Endometrial microvascular endothelial cells (primary cell): Measurements from ENCODE around the gene RAB33B. TPM values are rescaled to one million over a fixed set of nuclear protein-coding genes. Genes with fewer than 3 reads are reported as not detected.

Source experiments
- in situ Hi-C: cut with HindIII; loops from 2 replicates; pipeline ENCODE4 v1.10.0; 2017; ENCODE audit warnings: low sequenced_read_pairs, low pct_unique_long_range_greater_than_20kb; ENCODE audit errors: inconsistent ontology term
- total RNA-seq: library from RNA; depleted of rRNA; stranded (reverse); fragments of >200 nt; gene quantifications from one replicate; pipeline ENCODE4 v1.2.3, GENCODE V29; 2015; ENCODE audit errors: inconsistent ontology term

Gene RAB33B
- total RNA-seq, 1 donor from 2014 or later = 13.6 TPM

DNA sequence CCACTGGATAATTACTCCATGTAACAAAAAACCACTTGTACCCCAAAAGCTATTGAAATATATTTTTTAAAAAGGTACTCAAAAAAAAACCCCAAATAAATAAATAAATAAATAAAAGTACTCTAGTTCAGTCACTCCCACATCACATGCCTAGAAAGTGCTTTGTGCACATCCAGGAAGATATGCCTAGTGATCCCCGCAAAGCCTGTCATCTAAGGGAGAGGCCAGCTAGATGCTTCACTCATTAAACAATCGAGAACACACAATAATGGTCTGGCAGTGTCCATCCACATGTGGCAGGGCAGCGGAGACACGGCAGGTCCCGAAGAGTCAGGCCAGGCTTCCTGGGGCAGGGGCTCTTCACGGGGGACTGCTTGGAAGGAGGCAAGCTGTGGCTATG lies 47.6 kb downstream of the RAB33B start:
- in situ Hi-C loops = no loop called here

DNA sequence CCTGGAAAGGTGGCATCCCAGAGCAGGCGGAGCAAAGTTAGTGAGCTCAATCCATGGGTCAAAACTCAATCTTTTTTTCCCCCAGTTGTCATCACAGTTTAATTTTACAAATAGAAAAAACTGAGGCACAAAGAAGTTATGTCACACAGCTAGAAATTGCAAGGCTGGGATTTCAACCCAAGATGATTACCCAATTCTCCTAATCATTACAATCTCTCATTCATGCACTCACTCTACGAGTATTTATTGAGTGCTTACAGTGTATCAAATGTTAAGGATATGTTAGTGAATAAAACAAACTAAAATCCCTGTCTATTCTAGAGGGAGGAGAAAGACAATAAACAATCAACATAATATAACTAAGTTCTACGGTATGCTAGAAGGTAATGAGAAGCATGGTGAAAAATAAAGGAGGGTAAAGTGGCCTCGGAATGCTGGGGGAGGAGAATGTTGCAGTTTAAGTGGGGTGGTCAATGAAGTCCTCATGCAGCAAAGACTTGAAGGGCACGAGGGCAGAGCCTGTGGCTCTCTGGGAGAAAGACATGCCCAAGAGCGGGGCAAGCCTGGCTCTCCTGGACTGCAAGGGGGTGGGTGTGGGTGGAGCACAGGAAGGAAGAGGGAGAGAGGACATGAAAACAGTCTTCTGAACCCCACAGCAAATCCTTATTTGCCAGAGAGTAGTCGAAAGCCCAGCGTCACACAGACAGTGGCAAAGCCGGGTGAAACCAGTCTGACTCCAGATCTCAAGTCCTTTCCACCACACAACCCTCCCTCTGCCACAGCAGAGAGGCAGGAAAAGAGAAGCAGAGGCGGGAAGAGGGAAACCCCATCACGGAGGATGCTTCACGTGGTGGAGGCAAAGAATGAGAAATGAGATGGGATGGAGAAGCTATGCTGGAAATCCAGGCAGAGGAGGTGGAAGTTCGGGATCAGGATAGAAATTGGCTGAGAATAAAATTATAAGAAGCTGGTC lies 48.3 kb downstream of the RAB33B start:
- in situ Hi-C loops = no loop called here

GRCh38 chr4:139503622-139504166 lies 49.8 kb downstream of the RAB33B start:
- in situ Hi-C loops = no loop called here

DNA sequence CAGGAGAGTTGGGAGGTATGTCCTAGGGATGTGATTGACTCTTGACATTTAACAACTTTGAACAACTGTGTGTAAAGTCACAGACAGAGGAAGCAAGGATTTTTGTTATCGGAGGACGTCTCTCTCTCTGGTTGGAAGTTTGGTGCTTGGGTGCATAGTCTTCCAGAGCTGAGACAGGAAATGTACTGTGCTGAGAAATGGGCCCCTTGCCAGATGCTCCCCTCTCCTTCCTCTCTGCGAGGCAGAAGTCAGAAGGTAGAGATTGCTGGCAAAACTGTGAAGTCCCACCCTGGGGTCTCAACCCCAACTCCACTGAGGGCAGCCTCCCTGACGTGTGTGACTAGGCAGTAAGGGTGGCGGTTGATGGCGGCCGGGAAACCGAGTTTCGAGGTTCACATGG lies 52.9 kb downstream of the RAB33B start:
- in situ Hi-C loops = no loop called here

GRCh38 chr4:139508581-139509237 lies 54.8 kb downstream of the RAB33B start:
- in situ Hi-C loops = no loop called here

DNA sequence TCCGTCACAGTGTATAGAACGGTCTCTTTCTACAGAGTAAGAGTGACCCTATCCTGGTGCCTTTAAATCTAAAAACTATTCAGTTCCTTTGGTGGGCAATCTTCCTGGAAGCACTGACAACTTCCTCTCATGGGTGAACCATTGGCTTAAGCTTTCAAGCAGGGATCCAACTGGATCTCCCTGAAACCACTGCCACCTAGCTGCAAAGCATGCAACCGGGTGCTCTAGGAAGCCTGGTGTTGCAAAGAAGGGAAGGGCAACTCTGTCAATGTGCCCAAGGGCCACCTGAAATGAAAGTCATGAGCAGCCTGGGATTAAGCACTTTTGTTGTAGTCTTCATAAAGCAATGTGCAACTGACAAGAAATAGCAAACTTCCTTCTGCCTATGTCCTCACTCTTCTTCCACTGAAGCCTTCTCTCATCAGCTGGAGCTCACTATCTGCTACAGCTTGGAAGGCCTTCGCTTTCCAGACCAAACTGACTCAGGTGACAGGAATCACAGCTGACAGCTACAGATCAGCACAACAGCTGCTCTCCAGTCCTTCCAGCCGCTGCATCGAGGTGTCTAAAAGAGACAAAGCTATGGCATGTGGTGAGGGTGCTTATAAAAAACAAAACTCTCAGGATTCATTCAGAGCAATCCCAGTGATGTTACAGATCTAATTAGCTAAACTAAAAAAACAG lies 55.9 kb downstream of the RAB33B start:
- in situ Hi-C loops = no loop called here

GRCh38 chr4:139511320-139511719 lies 57.4 kb downstream of the RAB33B start:
- in situ Hi-C loops = no loop called here

DNA sequence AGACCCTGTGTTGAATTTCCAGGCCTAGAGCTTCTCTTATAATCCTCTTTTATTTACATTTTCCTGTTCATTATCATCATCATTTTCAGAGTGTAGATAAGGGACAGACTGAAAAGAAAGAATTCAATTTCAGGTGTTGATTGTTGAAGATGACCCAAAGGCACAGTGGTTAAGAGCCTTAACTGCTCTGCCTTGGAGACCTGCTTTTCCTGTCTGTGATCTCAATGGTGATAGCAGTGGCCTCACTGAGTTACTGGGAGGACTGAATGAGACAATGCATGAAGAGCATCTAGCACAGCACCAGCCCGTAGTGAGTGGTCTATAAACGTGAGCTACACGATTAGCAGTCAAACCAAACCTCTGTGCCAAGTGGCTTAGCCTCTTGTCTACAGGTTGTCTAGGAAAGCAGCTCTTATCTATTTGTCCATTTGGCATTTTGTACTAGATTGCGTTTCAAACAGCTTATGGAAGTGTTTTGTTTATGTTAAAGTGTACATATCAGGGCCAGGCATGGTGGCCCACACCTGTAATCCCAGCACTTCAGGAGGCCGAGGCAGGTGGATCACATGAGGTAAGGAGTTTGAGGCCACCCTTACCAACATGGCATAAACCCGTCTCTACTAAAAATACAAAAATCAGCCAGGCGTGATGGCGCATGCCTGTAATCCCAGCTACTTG lies 60.6 kb downstream of the RAB33B start:
- in situ Hi-C loops = no loop called here

GRCh38 chr4:139515531-139515958 lies 61.6 kb downstream of the RAB33B start:
- in situ Hi-C loops = no loop called here

- in situ Hi-C loops = no loop called here
These were observed 68.0 kb downstream of the RAB33B start for GRCh38 chr4:139521754-139522401.

DNA sequence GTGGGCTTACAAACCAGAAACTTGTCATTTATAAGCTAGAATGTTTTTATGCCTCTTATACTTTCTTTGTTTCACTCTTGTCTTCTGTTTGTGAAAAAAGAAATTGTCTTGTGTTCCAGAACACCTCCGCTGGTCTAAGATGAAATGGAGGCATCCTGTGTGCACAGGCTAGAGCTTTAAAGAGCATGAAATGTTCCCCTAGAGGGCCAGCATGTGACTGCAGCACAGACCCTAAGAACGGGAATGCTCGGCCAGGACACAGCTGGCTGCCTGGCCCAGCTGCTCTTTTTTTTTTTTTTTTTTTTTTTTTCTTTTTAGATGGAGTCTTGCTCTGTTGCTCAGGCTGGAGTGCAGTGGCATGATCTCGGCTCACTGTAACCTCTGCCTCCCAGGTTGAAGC lies 68.5 kb downstream of the RAB33B start:
- in situ Hi-C loops = no loop called here

DNA sequence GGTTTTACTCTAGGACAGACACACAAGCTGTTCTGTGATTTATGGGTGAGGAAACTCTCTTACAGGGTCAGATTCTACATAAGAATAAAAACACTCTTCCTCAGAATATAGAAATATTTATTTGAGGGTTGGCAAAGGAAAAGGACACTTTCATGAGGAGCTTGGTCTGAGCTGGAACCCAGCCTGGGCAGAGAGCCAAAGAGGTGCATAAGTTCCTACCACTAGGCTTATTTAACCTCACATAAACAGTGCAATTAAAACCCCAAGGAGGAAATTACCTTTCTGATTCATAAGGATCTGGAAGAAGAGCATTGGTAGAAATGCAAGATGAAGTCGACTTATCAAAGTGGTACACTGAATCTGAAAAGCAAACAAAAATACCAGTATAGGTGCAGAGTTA lies 69.2 kb downstream of the RAB33B start:
- in situ Hi-C loops = no loop called here

DNA sequence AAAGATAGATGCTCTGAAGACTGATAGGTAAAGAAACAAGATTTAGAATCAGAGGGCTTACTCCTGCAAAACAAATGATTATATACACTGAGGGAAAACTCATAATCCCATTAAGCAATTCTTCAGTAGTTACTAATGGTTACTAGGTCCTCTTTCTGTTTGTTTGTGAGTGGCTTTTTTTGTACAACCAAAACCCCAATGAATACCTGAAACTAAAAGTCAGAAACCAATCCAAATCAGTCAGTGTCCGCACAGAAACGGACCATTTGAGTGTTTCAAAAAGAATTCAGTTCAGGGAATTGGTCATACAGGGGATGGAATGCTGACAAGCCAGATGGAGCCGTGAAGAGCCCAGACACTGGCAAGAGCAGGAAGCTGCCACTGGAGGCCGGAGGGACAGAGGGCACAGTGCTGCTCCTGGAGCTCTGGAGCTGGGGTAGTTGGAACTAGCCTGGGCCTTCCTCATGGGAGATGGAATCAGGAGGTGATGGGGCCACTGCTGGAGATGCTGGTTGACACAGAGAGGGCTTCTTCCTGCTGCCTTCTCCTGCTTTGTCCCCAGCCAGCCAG lies 70.2 kb downstream of the RAB33B start:
- in situ Hi-C loops = no loop called here

- in situ Hi-C loops = no loop called here
These were observed 71.5 kb downstream of the RAB33B start for GRCh38 chr4:139525414-139525813.
